Measurements from ENCODE around the gene MEF2C.

DNA sequence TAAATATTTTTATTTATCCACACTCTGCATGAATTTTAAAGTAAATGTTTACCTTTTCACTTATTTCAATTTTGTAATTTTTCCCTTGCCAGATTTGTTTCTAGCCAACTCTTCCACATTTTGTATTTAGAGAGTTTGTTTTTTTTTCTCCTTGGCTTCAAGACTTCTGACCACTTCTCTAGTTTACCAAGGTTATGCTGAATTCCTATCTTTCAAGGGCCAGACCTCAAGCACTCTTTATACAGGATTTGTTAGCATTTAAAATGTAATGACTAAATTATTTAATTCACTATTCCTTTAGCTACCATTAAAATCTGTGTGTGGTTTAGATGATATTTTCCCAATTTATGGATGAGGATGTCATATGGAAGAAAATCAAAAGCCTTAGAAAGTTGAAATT is 42.5 kb downstream of the MEF2C start:
- TF ChIP-seq POLR2AphosphoS5 (IDR thresholded peaks at IDR 0.05; ENCODE audit: low read depth, low read length) (no peak), MAX (IDR thresholded peaks at IDR 0.05) (no peak), EGR1 (IDR thresholded peaks at IDR 0.05; ENCODE audit: low read depth) (no peak), CEBPB (IDR thresholded peaks at IDR 0.05; ENCODE audit: low read depth) (no peak), EZH2phosphoT487 (IDR thresholded peaks at IDR 0.05; ENCODE audit: borderline replicate concordance) (no peak), POLR2A (IDR thresholded peaks at IDR 0.05; ENCODE audit: borderline replicate concordance, extremely low read depth, insufficient read depth, insufficient read length) (no peak), EZH2 (IDR thresholded peaks at IDR 0.05) (no peak)
- TF ChIP-seq, protein P1, sequence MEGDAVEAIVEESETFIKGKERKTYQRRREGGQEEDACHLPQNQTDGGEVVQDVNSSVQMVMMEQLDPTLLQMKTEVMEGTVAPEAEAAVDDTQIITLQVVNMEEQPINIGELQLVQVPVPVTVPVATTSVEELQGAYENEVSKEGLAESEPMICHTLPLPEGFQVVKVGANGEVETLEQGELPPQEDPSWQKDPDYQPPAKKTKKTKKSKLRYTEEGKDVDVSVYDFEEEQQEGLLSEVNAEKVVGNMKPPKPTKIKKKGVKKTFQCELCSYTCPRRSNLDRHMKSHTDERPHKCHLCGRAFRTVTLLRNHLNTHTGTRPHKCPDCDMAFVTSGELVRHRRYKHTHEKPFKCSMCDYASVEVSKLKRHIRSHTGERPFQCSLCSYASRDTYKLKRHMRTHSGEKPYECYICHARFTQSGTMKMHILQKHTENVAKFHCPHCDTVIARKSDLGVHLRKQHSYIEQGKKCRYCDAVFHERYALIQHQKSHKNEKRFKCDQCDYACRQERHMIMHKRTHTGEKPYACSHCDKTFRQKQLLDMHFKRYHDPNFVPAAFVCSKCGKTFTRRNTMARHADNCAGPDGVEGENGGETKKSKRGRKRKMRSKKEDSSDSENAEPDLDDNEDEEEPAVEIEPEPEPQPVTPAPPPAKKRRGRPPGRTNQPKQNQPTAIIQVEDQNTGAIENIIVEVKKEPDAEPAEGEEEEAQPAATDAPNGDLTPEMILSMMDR (IDR thresholded peaks at IDR 0.05 in 2 of 3, conservative IDR thresholded peaks at IDR 0.05 in 1 of 3; ENCODE audit: borderline replicate concordance in 1 of 3, insufficient read depth in 1 of 3, low read depth in 2 of 3, low read length in 2 of 3): no peak
